ENCODE measurements around the gene ERCC8.

Gene ERCC8

GRCh38 chr5:60896991-60897390 is 47.9 kb downstream of the ERCC8 start:
- TF ChIP-seq CREB1 (IDR thresholded peaks at IDR 0.05; ENCODE audit: low read depth), result no peak
- no peak for TF ChIP-seq EP300 (IDR thresholded peaks at IDR 0.05; ENCODE audit: borderline replicate concordance)
- TF ChIP-seq EGR1 (IDR thresholded peaks at IDR 0.05), result no peak
- TF ChIP-seq, protein P1, sequence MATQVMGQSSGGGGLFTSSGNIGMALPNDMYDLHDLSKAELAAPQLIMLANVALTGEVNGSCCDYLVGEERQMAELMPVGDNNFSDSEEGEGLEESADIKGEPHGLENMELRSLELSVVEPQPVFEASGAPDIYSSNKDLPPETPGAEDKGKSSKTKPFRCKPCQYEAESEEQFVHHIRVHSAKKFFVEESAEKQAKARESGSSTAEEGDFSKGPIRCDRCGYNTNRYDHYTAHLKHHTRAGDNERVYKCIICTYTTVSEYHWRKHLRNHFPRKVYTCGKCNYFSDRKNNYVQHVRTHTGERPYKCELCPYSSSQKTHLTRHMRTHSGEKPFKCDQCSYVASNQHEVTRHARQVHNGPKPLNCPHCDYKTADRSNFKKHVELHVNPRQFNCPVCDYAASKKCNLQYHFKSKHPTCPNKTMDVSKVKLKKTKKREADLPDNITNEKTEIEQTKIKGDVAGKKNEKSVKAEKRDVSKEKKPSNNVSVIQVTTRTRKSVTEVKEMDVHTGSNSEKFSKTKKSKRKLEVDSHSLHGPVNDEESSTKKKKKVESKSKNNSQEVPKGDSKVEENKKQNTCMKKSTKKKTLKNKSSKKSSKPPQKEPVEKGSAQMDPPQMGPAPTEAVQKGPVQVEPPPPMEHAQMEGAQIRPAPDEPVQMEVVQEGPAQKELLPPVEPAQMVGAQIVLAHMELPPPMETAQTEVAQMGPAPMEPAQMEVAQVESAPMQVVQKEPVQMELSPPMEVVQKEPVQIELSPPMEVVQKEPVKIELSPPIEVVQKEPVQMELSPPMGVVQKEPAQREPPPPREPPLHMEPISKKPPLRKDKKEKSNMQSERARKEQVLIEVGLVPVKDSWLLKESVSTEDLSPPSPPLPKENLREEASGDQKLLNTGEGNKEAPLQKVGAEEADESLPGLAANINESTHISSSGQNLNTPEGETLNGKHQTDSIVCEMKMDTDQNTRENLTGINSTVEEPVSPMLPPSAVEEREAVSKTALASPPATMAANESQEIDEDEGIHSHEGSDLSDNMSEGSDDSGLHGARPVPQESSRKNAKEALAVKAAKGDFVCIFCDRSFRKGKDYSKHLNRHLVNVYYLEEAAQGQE (IDR thresholded peaks at IDR 0.05; ENCODE audit: low read depth), result no peak
- TF ChIP-seq FOXM1 (IDR thresholded peaks at IDR 0.05; ENCODE audit: borderline replicate concordance, low read depth), result no peak
- no peak for TF ChIP-seq TEAD4 (IDR thresholded peaks at IDR 0.05)
- TF ChIP-seq NFIC (IDR thresholded peaks at IDR 0.05), result no peak
- TF ChIP-seq ZBTB7A (IDR thresholded peaks at IDR 0.05; ENCODE audit: low read depth), result no peak

GRCh38 chr5:60893521-60893920 is 51.3 kb downstream of the ERCC8 start:
- no peak for TF ChIP-seq EP300 (IDR thresholded peaks at IDR 0.05; ENCODE audit: borderline replicate concordance)
- no peak for TF ChIP-seq TCF12 (IDR thresholded peaks at IDR 0.05; ENCODE audit: low read depth)
- TF ChIP-seq USF1 (IDR thresholded peaks at IDR 0.05), result no peak
- no peak for TF ChIP-seq RAD21 (IDR thresholded peaks at IDR 0.05; ENCODE audit: low read depth)
- TF ChIP-seq, protein P2, sequence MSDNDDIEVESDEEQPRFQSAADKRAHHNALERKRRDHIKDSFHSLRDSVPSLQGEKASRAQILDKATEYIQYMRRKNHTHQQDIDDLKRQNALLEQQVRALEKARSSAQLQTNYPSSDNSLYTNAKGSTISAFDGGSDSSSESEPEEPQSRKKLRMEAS (IDR thresholded peaks at IDR 0.05), result no peak
- no peak for TF ChIP-seq EGR1 (IDR thresholded peaks at IDR 0.05)

DNA sequence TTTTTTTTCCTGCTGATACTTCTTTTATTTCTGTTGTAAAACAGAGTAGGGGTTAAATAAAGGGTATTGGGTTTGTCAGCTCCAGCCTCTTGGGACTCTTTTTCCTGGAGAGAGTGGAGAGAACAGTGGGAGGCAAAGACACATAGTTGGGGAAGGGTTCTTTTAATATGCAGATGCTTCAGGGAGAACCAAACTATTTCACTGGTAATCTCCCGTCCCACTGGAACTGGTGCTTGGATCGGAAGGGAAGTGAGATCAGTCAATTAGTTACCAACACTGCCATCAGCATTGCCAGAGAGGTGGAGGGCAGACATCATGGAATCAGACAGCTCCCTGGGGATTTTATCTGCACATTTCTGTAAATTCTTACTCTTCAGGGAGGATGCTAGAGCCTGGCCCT is 53.2 kb downstream of the ERCC8 start:
- no peak for TF ChIP-seq TCF12 (IDR thresholded peaks at IDR 0.05; ENCODE audit: low read depth)
- no peak for TF ChIP-seq EP300 (IDR thresholded peaks at IDR 0.05; ENCODE audit: borderline replicate concordance)
- TF ChIP-seq RAD21 (IDR thresholded peaks at IDR 0.05; ENCODE audit: low read depth), result no peak
- no peak for TF ChIP-seq TEAD4 (IDR thresholded peaks at IDR 0.05)
- no peak for TF ChIP-seq CEBPB (IDR thresholded peaks at IDR 0.05)
- TF ChIP-seq TAF1 (IDR thresholded peaks at IDR 0.05; ENCODE audit: low read depth), result no peak
- TF ChIP-seq FOXM1 (IDR thresholded peaks at IDR 0.05; ENCODE audit: borderline replicate concordance, low read depth), result no peak
- no peak for TF ChIP-seq CREB1 (IDR thresholded peaks at IDR 0.05; ENCODE audit: low read depth)
- no peak for TF ChIP-seq EGR1 (IDR thresholded peaks at IDR 0.05)
- TF ChIP-seq USF1 (IDR thresholded peaks at IDR 0.05), result no peak
- TF ChIP-seq, protein P2 (IDR thresholded peaks at IDR 0.05), result no peak
- no peak for TF ChIP-seq ZBTB7A (IDR thresholded peaks at IDR 0.05; ENCODE audit: low read depth)
- TF ChIP-seq, protein P1 (IDR thresholded peaks at IDR 0.05; ENCODE audit: low read depth), result no peak
- TF ChIP-seq NFIC (IDR thresholded peaks at IDR 0.05), result no peak
- no peak for TF ChIP-seq YY1 (IDR thresholded peaks at IDR 0.05; ENCODE audit: low read depth)

- TF ChIP-seq YY1 (IDR thresholded peaks at IDR 0.05; ENCODE audit: low read depth) (no peak), NFIC (IDR thresholded peaks at IDR 0.05) (no peak), RAD21 (IDR thresholded peaks at IDR 0.05; ENCODE audit: low read depth) (no peak), TEAD4 (IDR thresholded peaks at IDR 0.05) (no peak), TAF1 (IDR thresholded peaks at IDR 0.05; ENCODE audit: low read depth) (no peak), EGR1 (IDR thresholded peaks at IDR 0.05) (no peak), CEBPB (IDR thresholded peaks at IDR 0.05) (no peak), FOXM1 (IDR thresholded peaks at IDR 0.05; ENCODE audit: borderline replicate concordance, low read depth) (no peak), CREB1 (IDR thresholded peaks at IDR 0.05; ENCODE audit: low read depth) (no peak), USF1 (IDR thresholded peaks at IDR 0.05) (no peak)
- TF ChIP-seq, protein P1 (IDR thresholded peaks at IDR 0.05; ENCODE audit: low read depth), result no peak
Observed at GRCh38 chr5:60888359-60889061, 56.4 kb downstream of the ERCC8 start.

All from Ishikawa (cell line).